Natural killer cell (primary cell): ENCODE data around the gene ZBTB21. TPM values are rescaled to one million over a fixed set of nuclear protein-coding genes. Genes with fewer than 3 reads are reported as not detected.

Source experiments
- ATAC-seq, 3 donors: fragments of 150-1000 bp in 2 of 3; fragments of 200-7000 bp in 1 of 3; cut with Tn5 transposase; 1 replicate in 1 of 3; 2 replicates in 2 of 3; pipeline ENCODE4 v1.10.0; 2021; ENCODE audit warnings: mild to moderate bottlenecking in 2 of 3, moderate library complexity in 2 of 3
- DNase-seq, 2 donors: peaks; one replicate each; pipeline versions ENCODE4 v3.0.0 to v3.0.0-alpha.2; 2013 to 2021; ENCODE audit warnings: mixed read lengths in 1 of 2
- H3K27ac ChIP-seq: one replicate; pipeline ENCODE4 v1.5.1; 2013; ENCODE audit warnings: mild to moderate bottlenecking, low read length
- H3K27me3 ChIP-seq: one replicate; pipeline ENCODE4 v1.6.1; 2013; ENCODE audit warnings: low read length; ENCODE audit not compliant: control insufficient read depth, insufficient read depth
- H3K36me3 ChIP-seq: one replicate; pipeline ENCODE4 v1.6.1; 2013; ENCODE audit warnings: low read length; ENCODE audit not compliant: control insufficient read depth, insufficient read depth
- H3K4me1 ChIP-seq: one replicate; pipeline ENCODE4 v1.6.1; 2013; ENCODE audit warnings: low read length; ENCODE audit not compliant: control insufficient read depth, insufficient read depth
- H3K4me3 ChIP-seq: one replicate; pipeline ENCODE4 v1.5.1; 2013; ENCODE audit warnings: low read length
- H3K9me3 ChIP-seq: one replicate; pipeline ENCODE4 v1.6.1; 2013; ENCODE audit warnings: low read length; ENCODE audit not compliant: control insufficient read depth, insufficient read depth
- H3K27ac Mint-ChIP-seq, 2 donors: one replicate each; pipeline ENCODE4 v1.8.0; 2022; ENCODE audit warnings: mild to moderate bottlenecking in 2 of 2, mixed read lengths in 2 of 2, moderate library complexity in 1 of 2
- H3K27me3 Mint-ChIP-seq, 2 donors: one replicate each; pipeline ENCODE4 v1.8.0; 2022; ENCODE audit warnings: low read depth in 2 of 2, mixed read lengths in 2 of 2
- H3K36me3 Mint-ChIP-seq: one replicate; pipeline ENCODE4 v1.8.0; 2022; ENCODE audit warnings: mixed read lengths
- H3K4me1 Mint-ChIP-seq, 2 donors: one replicate each; pipeline ENCODE4 v1.8.0; 2022; ENCODE audit warnings: mixed read lengths in 2 of 2
- H3K4me3 Mint-ChIP-seq: one replicate; pipeline ENCODE4 v1.8.0; 2022; ENCODE audit warnings: mild to moderate bottlenecking, moderate library complexity, mixed read lengths
- H3K9me3 Mint-ChIP-seq, 2 donors: one replicate each; pipeline ENCODE4 v1.8.0; 2022; ENCODE audit warnings: mixed read lengths in 2 of 2
- CTCF ChIP-seq: fragments of 200-600 bp; IDR thresholded peaks from one replicate; pipeline ENCODE4 v1.8.0; 2022; ENCODE audit warnings: antibody characterized with exemption
- WGBS: methylation state at CpG from one replicate; pipeline ENCODE4 v1.1.7; 2013; ENCODE audit warnings: missing lambda C conversion rate; ENCODE audit not compliant: insufficient coverage; 5-methylcytosine and 5-hydroxymethylcytosine counted together
- intact Hi-C: fragments of 100-400 bp; cut with micrococcal nuclease; formaldehyde crosslinking; loops from one replicate; pipeline ENCODE4 v1.14.2; 2022
- total RNA-seq, 4 donors: library from RNA; stranded (reverse); fragments of 120-200 nt in 1 of 4; gene quantifications; one replicate each; pipeline versions ENCODE4 v1.2.3 to v1.2.4, GENCODE V29; 2013 to 2022

Gene ZBTB21
- total RNA-seq, 3 donors from 2014 or later (not counting 1 experiment from before 2014, with no cell fraction given), result 78.2 to 113 (median 100) TPM

GRCh38 chr21:42016364-42016985 lies 6.3 kb upstream of the ZBTB21 start:
- Mint-ChIP-seq H3K4me3 (no peak overlapping the region), H3K4me1 (peaks cover 0 to 6% of the 10 kb centered on the region in 2 donors), H3K27me3 (peaks cover 15 to 19% of the 10 kb centered on the region in 2 donors), H3K36me3 (no peaks in the 10 kb centered on the region), H3K9me3 (no peaks in the 10 kb centered on the region), H3K27ac (no peak overlapping the region)
- Histone ChIP-seq H3K4me3 (no peak overlapping the region), H3K27me3 (peaks cover 2% of the 10 kb centered on the region), H3K27ac (no peak overlapping the region), H3K36me3 (no peaks in the 10 kb centered on the region), H3K9me3 (no peaks in the 10 kb centered on the region), H3K4me1 (peaks cover 2% of the 10 kb centered on the region)
- TF ChIP-seq CTCF, result no peak
- DNase-seq (no peak), ATAC-seq (no peak)
- WGBS, result 93% methylated on average over 16 of the region's 19 CpGs
- intact Hi-C loops, result no loop called here

- intact Hi-C loops, result loop anchor here (5.0 kb wide), 1 partner anchor 137 kb away; the partner anchor contains the start of gene PRDM15
Observed at GRCh38 chr21:42013931-42014330, 3.8 kb upstream of the ZBTB21 start.

GRCh38 chr21:42013376-42013775 lies 3.2 kb upstream of the ZBTB21 start:
- H3K27ac Mint-ChIP-seq, result no peak overlapping the region
- peaks cover 6 to 16% of the 10 kb centered on the region in 2 donors for H3K4me1 Mint-ChIP-seq
- intact Hi-C loops, result loop anchor here (5.0 kb wide), 1 partner anchor 136 kb away; the partner anchor contains the start of gene PRDM15
- Histone ChIP-seq H3K9me3 (no peaks in the 10 kb centered on the region), H3K36me3 (no peaks in the 10 kb centered on the region), H3K4me1 (peaks cover 15% of the 10 kb centered on the region), H3K27ac (no peak overlapping the region), H3K4me3 (no peak overlapping the region), H3K27me3 (no peaks in the 10 kb centered on the region)
- 93% methylated on average over 4 of the region's 4 CpGs for WGBS
- no peak for DNase-seq
- H3K4me3 Mint-ChIP-seq, result peak overlapping the region; percentile 22
- peaks cover 0 to 11% of the 10 kb centered on the region in 2 donors for H3K27me3 Mint-ChIP-seq
- ATAC-seq, result no peak
- H3K9me3 Mint-ChIP-seq, result no peaks in the 10 kb centered on the region
- no peak for TF ChIP-seq CTCF
- no peaks in the 10 kb centered on the region for H3K36me3 Mint-ChIP-seq

More at GRCh38 chr21:42013931-42014330, 3.8 kb upstream of the ZBTB21 start:
- Mint-ChIP-seq H3K36me3 (no peaks in the 10 kb centered on the region), H3K27me3 (peaks cover 0 to 11% of the 10 kb centered on the region in 2 donors), H3K4me1 (peaks cover 2 to 14% of the 10 kb centered on the region in 2 donors), H3K27ac (no peak overlapping the region), H3K9me3 (no peaks in the 10 kb centered on the region), H3K4me3 (no peak overlapping the region)
- peaks cover 13% of the 10 kb centered on the region for H3K4me1 ChIP-seq
- H3K27ac ChIP-seq, result no peak overlapping the region
- no peak for ATAC-seq
- no peak overlapping the region for H3K4me3 ChIP-seq
- no peaks in the 10 kb centered on the region for H3K9me3 ChIP-seq
- no peak for DNase-seq
- no peaks in the 10 kb centered on the region for H3K27me3 ChIP-seq
- WGBS, result 95% methylated on average over 7 of the region's 7 CpGs
- no peak for TF ChIP-seq CTCF
- H3K36me3 ChIP-seq, result no peaks in the 10 kb centered on the region
